ENCODE measurements around the gene SARDH. TPM values are rescaled to one million over a fixed set of nuclear protein-coding genes. Genes with fewer than 3 reads are reported as not detected.

The SARDH gene
- total RNA-seq, 1 donor from 2014 or later = 1.8 TPM

GRCh38 chr9:133638711-133639110, 99.4 kb downstream of the SARDH start:
- Histone ChIP-seq H3K4me3 (ENCODE audit: low read depth, low read length) (no peak overlapping the region), H3K27me3 (ENCODE audit: control insufficient read depth, insufficient read depth, low read length) (peaks cover 28% of the 10 kb centered on the region), H3K36me3 (ENCODE audit: control insufficient read depth, insufficient read depth, low read length) (no peaks in the 10 kb centered on the region)
- no peak for TF ChIP-seq CTCF (IDR thresholded peaks at IDR 0.05; ENCODE audit: insufficient read depth, low read length, poor library complexity, severe bottlenecking)
- DNase-seq (ENCODE audit: low read depth) = no peak

GRCh38 chr9:133638076-133638475, 100.1 kb downstream of the SARDH start:
- DNase-seq (ENCODE audit: low read depth) = no peak
- no peak for TF ChIP-seq CTCF (IDR thresholded peaks at IDR 0.05; ENCODE audit: insufficient read depth, low read length, poor library complexity, severe bottlenecking)
- H3K36me3 ChIP-seq (ENCODE audit: control insufficient read depth, insufficient read depth, low read length) = no peaks in the 10 kb centered on the region
- no peak overlapping the region for H3K4me3 ChIP-seq (ENCODE audit: low read depth, low read length)
- H3K27me3 ChIP-seq (ENCODE audit: control insufficient read depth, insufficient read depth, low read length) = peaks cover 34% of the 10 kb centered on the region

- no peak for TF ChIP-seq CTCF (IDR thresholded peaks at IDR 0.05; ENCODE audit: insufficient read depth, low read length, poor library complexity, severe bottlenecking)
- no peak for DNase-seq (ENCODE audit: low read depth)
- H3K36me3 ChIP-seq (ENCODE audit: control insufficient read depth, insufficient read depth, low read length) = no peaks in the 10 kb centered on the region
- H3K27me3 ChIP-seq (ENCODE audit: control insufficient read depth, insufficient read depth, low read length) = peaks cover 37% of the 10 kb centered on the region
- H3K4me3 ChIP-seq (ENCODE audit: low read depth, low read length) = no peak overlapping the region
Measured at GRCh38 chr9:133637451-133638055, 100.6 kb downstream of the SARDH start.

GRCh38 chr9:133636902-133637301, 101.2 kb downstream of the SARDH start:
- no peak for DNase-seq (ENCODE audit: low read depth)

GRCh38 chr9:133635533-133636531, 102.3 kb downstream of the SARDH start, which contains the start of gene DBH:
TSS of gene DBH (plus strand) at chr9:133636363. CDS start at chr9:133636372, 9 bp downstream.
- no peak within 1 kb of the TSS for H3K4me3 ChIP-seq (ENCODE audit: low read depth, low read length)
- no peak for TF ChIP-seq CTCF (IDR thresholded peaks at IDR 0.05; ENCODE audit: insufficient read depth, low read length, poor library complexity, severe bottlenecking)
- no peak for DNase-seq (ENCODE audit: low read depth)
- H3K27me3 ChIP-seq (ENCODE audit: control insufficient read depth, insufficient read depth, low read length) = peaks cover 38% of the 10 kb centered on the region
- H3K36me3 ChIP-seq (ENCODE audit: control insufficient read depth, insufficient read depth, low read length) = no peaks in the 10 kb centered on the region

More at GRCh38 chr9:133636902-133637301, 101.2 kb downstream of the SARDH start:
- Histone ChIP-seq H3K36me3 (ENCODE audit: control insufficient read depth, insufficient read depth, low read length) (no peaks in the 10 kb centered on the region), H3K4me3 (ENCODE audit: low read depth, low read length) (no peak overlapping the region), H3K27me3 (ENCODE audit: control insufficient read depth, insufficient read depth, low read length) (peaks cover 39% of the 10 kb centered on the region)
- no peak for TF ChIP-seq CTCF (IDR thresholded peaks at IDR 0.05; ENCODE audit: insufficient read depth, low read length, poor library complexity, severe bottlenecking)

Measured in kidney epithelial cell (primary cell).